HG03354 (cell line): ENCODE data around the gene SPAG5.

Experiments used
- ATAC-seq: cut with Tn5 transposase; IDR thresholded peaks from one replicate; pipeline ENCODE4 v1.9.1; 2021; ENCODE audit warnings: mild to moderate bottlenecking; ENCODE audit not compliant: unreplicated experiment, poor library complexity, severe bottlenecking

SPAG5 gene, protein sequence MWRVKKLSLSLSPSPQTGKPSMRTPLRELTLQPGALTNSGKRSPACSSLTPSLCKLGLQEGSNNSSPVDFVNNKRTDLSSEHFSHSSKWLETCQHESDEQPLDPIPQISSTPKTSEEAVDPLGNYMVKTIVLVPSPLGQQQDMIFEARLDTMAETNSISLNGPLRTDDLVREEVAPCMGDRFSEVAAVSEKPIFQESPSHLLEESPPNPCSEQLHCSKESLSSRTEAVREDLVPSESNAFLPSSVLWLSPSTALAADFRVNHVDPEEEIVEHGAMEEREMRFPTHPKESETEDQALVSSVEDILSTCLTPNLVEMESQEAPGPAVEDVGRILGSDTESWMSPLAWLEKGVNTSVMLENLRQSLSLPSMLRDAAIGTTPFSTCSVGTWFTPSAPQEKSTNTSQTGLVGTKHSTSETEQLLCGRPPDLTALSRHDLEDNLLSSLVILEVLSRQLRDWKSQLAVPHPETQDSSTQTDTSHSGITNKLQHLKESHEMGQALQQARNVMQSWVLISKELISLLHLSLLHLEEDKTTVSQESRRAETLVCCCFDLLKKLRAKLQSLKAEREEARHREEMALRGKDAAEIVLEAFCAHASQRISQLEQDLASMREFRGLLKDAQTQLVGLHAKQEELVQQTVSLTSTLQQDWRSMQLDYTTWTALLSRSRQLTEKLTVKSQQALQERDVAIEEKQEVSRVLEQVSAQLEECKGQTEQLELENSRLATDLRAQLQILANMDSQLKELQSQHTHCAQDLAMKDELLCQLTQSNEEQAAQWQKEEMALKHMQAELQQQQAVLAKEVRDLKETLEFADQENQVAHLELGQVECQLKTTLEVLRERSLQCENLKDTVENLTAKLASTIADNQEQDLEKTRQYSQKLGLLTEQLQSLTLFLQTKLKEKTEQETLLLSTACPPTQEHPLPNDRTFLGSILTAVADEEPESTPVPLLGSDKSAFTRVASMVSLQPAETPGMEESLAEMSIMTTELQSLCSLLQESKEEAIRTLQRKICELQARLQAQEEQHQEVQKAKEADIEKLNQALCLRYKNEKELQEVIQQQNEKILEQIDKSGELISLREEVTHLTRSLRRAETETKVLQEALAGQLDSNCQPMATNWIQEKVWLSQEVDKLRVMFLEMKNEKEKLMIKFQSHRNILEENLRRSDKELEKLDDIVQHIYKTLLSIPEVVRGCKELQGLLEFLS

DNA sequence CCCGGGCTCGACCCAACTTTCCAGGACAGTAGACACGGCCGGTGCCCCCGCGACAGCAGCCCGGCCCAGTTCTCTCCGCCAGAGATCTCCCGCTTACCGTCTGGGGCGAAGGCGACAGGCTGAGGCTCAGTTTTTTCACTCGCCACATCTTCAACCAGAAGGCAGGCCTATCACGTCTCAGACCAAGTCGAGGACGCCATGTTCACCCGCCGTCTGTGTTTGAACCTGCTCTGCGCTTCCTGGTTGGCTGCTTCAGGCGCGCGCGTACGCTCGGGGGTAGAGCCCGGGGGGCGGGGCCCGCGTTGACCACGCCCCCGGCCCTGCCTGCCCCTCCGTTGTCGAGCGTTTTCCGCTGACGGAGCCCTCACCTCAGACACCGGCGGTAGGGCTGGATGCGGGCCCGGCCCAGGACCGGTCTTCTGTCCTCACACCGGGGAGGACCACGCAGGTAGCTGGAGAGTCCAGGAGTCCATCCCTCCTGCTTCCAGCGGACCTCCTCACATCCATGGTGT is at the start of gene SPAG5:
Gene SPAG5 (minus strand): TSS at position 227 of the 512 bp plus-strand sequence. CDS start 79 bp downstream, at position 148.
- ATAC-seq = peak; percentile 86

DNA sequence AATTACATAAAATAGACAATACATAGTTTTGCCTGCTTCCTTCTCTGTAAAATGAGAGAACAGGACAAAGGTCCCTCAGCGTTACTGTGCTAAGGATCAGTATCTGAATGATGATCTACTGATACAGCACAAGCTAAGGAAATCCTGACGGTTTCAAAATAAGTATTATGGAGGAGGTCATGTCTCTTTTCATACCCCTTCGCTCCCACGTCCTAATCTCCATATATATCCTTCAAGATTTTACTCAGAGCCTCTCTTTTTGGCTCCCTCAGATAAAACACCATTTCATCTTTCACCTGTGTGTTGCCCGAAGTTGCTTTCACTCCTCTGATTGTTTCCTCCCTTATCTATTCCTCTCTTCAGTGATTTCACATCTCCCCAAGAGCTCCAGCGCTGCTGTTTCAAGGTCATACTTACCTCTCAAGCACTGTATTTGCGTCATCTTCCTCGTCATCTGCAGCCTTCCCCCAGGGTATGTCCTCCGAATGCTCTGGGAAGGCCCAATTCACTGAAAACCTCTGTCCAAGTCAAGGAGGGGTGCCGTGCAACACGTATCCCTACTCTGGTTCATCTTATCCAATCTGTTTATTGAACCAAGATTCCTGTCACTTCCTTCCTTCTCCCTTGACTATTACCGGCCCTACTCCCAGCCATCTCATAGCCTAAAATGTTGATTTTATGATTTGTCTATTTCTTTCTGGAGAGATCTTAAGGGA is 47.4 kb upstream of the SPAG5 start:
- ATAC-seq = no peak

DNA sequence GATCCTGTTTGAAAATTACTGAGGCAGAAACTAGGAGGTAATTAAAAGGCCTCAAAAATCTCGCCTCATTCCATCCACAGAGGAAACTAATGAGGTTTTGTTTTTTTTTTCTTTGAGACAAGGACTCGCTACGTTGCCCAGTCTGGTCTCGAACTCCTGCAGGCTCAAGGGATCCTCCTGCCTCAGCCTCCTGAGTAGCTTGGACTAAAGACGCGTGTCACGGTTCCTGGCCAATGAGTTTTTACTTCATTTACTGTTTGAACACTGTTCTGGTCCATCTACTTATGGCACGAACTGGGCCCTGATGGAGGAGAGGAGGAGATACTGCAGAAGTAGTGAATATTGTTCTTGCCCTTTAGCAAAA is 46.7 kb upstream of the SPAG5 start:
- ATAC-seq = no peak

DNA sequence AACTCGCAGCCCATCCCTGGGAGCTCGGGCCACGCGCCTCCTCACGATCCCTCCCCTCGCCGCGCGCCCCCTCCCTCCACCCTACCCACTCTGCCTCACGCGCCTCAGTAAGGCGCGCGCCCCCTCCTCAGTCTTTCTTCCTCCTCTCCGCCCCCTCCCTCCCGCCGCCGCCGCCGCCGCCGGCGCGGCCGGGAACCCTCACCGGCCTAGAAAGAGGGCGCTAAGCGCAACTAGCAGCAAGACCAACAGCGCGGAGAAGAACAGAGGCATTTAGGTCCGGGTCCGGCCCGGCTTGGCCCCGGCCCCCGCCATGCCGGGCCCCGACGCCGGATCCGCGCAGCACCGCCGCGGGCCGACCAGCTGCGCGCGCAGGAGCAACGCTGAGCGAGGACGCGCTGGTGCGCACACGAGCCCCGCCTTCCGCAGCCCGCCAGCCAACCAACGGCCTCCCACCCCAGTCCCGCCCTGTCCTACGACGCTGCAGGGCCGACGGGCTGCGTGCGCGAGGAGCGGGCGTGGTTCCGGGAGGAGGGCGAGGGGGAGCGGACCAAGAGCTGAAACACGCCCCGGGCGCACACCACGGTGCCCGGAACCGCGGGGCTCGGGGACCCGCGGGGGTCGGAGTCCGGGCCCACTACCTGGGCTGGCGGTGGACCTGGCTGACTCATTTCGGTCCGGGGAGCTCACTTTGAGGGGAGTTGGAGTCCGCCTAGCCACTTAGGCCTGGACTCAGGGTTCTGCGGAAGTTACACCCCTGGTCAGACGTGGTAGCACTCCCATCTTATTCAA is 46.2 kb upstream of the SPAG5 start, which contains the start of gene BLTP2:
Gene BLTP2 (minus strand): TSS at position 372 of the 789 bp plus-strand sequence. CDS start 102 bp downstream, at position 270.
- peak; percentile 94 for ATAC-seq

DNA sequence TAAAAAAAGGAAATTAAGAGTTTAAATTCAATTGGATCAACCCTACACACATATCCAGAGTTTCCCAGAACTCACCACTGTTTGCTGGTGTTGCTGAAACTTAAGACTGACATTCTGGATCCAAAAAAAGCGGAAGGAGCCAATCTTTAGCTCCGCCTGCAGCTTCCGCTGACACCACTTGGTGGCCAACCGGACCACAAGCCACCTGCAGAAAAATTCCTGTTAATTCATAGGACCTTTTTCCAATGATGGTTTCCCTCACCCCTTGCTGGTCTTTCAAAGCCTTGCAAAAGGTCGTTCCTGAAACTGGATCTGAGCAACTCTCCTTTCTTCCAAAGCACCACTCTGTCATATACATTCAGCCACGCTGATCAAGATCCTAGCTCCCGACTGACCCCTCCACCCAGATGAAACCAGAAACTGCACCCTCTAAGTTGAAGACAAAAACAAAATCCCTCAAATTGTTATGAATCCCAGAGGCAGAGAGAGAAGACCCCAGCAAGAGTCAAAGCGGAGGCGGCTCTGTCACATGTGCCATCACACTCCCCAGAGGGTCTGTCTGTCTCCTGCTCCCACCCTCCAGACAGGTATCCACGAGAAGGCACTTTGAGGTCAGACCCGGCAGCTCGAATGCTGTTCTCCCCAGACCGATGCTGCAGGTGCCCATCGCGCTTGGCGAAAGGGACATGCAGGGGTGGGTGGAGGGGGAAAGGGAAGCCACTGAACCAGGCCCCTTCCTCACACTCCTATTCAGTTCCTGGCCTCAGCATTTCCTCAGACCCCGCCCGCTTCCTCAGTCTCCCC is 45.4 kb upstream of the SPAG5 start:
- ATAC-seq = peak; percentile 6

DNA sequence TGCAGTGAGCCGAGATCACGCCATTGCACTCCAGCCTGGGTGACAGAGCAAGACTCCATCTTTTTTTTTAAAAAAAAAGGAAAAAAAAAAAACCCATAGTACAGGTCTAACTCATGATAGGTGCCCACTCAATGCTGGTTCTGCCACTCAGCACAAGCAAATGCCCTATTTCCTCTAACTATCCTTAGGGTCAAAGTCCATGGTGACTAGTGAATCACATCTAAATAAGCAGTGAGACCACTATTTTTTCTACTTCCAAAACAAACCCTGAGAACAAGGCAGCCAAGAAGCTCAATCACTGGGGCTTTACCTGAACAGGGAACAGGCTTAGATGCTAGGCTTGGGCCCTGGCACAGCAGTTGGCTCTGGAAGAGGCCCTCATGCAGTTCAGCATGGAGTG is 42.8 kb upstream of the SPAG5 start:
- ATAC-seq = no peak

DNA sequence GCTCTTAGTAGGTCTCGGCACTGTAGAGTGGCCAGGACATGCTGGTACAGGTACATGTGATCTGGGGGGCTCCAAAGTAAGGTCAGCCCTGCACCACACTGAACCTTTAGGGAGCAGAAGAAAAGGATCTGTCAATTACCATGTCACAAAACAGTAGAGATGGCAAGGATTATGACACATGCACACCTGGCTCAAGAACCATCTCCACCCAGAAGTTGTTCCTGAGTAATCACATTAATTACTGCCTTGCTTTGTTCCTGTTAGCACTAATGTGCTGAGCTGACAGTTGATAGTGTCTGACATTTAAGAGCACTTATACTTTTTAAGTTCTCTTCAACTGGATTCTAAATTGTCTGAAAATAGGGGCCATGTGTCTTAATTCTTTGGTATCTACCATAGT is 36.7 kb upstream of the SPAG5 start:
- ATAC-seq = no peak

DNA sequence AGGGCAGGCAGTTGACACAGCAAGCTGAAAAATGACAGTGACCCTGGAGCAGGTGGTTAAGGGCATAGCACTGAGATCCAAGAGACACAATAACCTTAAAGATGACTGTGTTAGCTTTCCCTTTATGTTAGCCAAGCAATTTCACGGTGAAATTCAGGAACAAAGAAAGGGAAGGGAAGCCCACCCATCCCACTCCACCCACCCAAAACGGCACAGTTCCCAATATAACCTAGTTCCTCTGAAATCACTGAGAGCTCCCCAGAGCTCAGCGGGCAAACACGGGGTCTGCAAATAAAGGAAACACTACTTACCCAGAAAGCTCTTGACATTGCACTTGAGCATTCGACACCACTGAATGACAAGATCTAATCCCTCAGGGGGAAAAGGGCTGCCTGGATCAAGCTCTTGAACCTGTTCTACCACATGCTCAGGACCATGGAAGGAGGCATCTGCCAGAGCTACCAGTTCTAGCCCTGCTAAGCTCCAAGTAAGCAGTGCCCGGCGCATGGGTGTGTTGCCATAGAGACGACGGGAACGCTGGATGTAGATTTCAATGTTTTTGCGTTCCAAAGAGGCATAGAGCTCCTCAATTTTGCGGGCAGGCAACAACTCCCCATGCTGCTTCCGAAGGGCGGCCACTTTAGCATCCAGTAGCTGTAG is 35.5 kb upstream of the SPAG5 start:
- ATAC-seq = no peak

DNA sequence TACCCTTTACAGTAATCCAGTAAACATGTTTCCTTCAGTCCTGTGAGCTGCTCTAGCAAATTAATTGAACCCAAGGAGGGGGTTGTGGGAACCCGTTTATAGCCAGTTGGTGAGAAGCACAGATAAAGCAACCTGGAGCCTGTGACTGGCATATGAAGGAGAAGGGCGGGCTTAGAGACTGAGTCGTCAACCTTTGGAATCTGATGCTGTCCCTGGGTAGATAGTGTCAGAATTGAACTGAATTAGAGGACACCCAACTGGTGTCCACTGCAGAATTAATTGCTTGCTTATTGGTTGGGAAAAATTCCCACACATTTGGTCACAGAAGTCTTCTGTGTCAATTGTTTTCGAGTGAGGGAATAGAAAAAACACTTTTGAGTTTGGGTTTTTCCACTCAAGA is 28.0 kb upstream of the SPAG5 start:
- ATAC-seq = no peak

DNA sequence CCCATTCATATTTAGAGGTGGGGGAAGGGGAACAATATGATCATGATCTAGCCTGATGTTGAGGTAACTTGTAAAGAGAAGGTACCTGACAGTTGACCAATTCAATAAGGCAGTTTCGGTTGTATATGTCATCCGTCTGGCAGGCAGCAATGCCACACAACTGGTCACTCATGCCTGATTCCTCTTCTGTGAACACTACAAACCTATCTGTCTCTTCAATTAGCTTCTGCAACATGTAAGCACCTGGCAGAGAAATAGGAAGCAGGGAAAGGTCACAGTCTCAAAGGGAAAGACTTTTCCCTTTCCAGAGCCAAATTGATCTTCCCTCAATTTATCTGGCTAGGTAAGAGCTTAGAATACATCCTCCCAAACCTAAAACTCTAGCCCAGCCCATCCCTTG is 25.3 kb upstream of the SPAG5 start:
- ATAC-seq = no peak

DNA sequence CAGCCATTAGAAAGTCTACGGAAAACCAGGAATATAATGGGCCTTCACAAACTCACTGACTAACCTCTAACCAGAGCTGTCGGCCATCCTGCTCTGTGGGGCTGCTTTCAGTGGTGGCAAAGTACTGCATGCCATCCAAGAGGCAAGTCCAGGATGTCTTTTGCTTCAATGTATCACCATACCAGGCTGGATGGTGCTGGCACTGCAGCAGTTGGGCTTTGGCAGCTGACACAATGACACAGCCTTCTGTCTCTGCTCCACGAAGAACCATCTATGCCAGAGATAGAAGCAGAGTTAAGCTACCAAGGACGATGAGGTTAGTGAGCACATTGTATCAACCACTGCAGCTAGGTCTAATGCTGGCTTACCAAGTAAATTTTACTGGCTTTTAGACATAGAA is 24.9 kb upstream of the SPAG5 start:
- ATAC-seq = no peak

DNA sequence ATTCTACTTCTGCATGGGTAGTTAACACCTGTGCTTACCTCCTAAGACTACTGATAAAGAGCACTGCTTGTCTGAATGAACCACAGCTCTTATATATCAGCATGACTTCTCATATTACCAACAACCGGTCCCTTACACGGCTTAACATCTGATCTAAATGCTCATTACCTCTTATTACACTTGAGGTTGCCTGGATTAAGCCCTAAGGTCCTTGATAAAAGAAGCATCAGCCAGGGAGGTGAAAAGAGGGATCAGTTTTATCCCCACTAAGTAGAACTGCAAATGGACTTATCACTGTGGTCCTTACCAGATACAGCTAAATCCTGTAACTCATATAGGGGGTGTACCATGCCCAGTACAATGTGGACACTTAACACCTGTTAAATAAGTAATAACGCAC is 23.4 kb upstream of the SPAG5 start:
- ATAC-seq = no peak

DNA sequence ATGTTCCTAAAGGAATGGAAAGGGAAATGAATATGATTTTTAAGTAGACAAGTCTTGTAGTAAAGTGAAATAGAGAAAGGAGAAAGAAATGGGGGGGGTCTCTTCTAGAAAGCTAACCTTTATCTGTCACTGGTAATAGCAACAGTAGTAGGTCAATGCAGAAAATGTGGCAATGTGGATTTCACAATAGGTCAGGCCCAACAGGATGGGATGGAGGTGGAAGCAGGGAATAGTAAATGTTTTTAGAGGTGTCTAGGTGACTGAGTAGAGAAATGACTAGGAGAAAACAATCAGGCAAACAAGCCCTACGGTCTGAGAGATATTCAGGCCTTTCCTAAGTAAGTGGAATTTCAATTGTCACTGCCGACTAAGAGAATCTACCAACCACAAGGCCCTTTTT is 21.2 kb upstream of the SPAG5 start:
- ATAC-seq = no peak

DNA sequence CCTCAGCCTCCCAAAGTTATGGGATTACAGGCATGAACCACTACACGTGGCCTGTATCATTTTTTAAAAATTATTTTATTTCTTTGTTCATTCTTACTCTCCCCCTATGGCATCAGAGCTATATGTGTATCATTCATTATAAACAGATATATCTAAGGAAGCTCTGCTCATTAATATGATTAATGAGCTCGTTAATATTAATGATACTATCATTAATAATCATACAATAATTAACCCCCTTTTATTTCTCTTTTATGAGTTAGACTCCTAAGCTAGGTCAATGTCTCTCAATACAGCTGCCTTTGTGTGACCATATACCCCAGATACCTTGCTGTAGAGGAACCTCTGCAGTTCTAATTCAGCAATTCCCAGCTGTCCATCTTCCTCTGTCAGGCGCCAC is 19.6 kb upstream of the SPAG5 start:
- ATAC-seq = no peak

DNA sequence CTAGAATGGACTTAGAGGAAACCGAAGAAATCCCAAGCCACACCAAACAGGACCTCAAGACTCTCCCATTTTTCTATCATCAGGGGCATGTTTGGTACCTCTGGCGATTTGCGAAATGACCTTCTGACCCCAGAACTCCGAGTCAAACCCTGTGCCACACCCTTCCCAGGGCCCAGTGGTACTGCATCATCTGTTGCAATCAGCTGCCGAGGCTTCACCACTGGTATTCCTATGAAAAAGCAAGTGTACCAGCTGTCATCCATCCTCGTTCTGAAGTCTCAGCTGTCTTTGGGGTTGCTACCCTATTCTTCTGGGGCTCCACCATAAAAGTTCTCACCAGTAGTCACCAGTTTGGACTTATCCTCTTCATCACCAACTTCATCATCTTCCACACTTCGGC is 17.5 kb upstream of the SPAG5 start:
- ATAC-seq = no peak

DNA sequence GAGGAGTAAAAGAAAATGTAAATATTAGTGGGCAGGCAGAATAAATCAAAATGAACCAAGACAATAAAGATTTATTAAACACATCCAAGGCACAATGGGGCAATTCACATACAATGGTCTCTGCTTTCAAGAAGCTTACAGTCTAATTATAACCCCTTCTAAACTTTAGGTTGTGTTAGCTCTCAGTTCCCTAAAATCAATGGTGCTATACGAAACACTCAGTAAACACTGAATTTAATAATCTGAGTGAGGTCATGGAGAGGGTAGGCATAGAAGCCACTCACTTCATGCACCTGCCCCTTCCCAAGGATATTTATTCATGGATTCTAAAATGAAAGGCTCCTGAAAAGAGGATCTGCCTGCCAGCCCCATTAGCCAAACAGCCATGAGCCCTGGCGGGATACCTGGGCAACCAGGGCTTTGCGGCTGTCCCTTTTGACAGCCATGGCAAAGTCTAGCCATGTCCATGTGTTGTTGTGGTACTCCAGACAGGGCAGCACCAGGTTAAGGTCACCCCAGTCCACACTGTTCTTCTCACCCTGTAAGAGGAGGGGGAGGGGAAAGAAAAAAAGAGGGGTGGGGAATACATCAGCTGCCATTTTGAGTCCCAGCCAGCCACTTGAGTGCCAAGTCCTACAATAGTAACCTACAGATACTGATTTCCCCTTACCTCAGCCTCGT is 16.6 kb upstream of the SPAG5 start:
- ATAC-seq = no peak

DNA sequence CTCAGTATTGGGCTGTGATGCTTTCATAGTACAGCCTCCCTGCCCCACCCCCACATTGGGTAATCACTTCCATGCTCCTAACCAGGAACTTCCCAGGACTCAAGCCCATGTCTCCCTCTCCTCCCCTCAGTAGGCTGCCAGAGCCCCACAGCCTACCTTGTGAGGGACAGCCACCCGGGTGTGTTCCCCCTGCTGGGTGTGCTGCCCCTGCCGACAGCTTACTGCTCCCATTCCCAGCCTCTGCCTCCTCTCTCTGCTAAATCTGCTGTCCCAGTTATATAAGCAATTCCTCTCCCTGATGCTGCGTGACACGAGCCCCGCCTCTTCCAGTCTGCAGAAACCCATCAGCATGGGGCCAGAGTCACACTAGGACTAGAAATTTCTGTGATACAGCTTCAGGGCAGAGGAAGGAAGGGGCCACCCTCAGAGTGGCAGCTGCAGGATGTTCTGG is 15.1 kb upstream of the SPAG5 start, which contains the start of gene RSKR:
Gene RSKR (minus strand): TSS at position 255 of the 451 bp plus-strand sequence. CDS start 24 bp downstream, at position 231.
- ATAC-seq = no peak
